GM06990 (cell line): ENCODE measurements around the gene TBCK.

Source experiments
- DNase-seq: peaks from one replicate; pipeline ENCODE4 v3.0.0-alpha.2; 2011; ENCODE audit not compliant: insufficient read length; ENCODE audit errors: extremely low read depth
- H3K27me3 ChIP-seq: replicated peaks from 2 replicates; pipeline ENCODE4 v1.6.0; 2011; ENCODE audit warnings: low read length; ENCODE audit not compliant: control insufficient read depth, insufficient read depth
- H3K36me3 ChIP-seq: 2 replicates; pipeline ENCODE4 v1.5.1; 2011; ENCODE audit warnings: low read length; ENCODE audit not compliant: control insufficient read depth, insufficient read depth
- H3K4me3 ChIP-seq: replicated peaks from 2 replicates; pipeline ENCODE4 v1.5.1; 2011; ENCODE audit warnings: low read depth, mild to moderate bottlenecking, control low read depth, low read length
- TF ChIP-seq, protein P1 (sequence below): IDR thresholded peaks from 2 replicates; pipeline ENCODE4 v1.5.1; 2011; ENCODE audit warnings: low read length, control low read depth, mild to moderate bottlenecking, inconsistent platforms; ENCODE audit not compliant: insufficient read depth, poor library complexity, severe bottlenecking

TBCK gene

DNA sequence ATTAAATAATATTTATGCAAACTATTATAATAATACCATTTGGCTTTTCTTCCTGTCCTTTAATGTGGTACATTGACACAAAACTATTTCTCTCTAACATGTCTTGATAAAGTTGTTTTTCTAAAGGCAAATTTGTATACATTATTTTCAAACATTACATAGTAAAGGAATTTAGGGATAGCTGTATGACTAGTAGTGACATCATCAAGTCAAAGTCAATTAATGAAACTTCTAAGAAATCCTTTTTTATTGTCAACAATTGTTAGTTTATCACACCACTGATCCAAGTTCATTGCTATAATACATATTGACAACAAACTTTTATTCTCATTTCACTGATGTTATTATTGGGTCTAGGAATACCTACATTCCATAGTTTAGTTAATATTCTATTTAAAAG is 68.4 kb downstream of the TBCK start:
- Histone ChIP-seq H3K27me3 (no peaks in the 10 kb centered on the region), H3K36me3 (no peaks in the 10 kb centered on the region; the same call in none of the 2 replicates), H3K4me3 (no peak overlapping the region)
- no peak for DNase-seq
- TF ChIP-seq, protein P1, sequence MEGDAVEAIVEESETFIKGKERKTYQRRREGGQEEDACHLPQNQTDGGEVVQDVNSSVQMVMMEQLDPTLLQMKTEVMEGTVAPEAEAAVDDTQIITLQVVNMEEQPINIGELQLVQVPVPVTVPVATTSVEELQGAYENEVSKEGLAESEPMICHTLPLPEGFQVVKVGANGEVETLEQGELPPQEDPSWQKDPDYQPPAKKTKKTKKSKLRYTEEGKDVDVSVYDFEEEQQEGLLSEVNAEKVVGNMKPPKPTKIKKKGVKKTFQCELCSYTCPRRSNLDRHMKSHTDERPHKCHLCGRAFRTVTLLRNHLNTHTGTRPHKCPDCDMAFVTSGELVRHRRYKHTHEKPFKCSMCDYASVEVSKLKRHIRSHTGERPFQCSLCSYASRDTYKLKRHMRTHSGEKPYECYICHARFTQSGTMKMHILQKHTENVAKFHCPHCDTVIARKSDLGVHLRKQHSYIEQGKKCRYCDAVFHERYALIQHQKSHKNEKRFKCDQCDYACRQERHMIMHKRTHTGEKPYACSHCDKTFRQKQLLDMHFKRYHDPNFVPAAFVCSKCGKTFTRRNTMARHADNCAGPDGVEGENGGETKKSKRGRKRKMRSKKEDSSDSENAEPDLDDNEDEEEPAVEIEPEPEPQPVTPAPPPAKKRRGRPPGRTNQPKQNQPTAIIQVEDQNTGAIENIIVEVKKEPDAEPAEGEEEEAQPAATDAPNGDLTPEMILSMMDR, result no peak

DNA sequence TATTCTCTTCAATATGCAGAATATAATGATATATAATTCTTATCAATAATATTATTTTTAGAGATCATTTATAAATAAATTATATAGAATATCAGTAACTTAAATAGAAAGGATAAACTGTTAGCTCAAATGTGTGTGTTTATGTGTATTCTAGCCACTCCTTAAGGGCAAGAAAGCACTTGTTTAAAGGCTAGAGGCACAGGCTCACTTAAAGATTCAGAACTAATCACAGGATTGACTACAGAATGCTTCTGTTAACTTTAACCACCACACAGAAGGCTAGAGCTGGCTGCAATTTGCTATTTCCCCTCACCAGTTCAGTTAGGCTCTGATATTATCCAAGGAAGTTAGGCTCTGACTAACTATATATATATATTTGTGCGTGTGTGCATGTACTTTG is 69.6 kb downstream of the TBCK start:
- Histone ChIP-seq H3K27me3 (no peaks in the 10 kb centered on the region), H3K4me3 (no peak overlapping the region), H3K36me3 (no peaks in the 10 kb centered on the region; the same call in none of the 2 replicates)
- no peak for DNase-seq
- TF ChIP-seq, protein P1, result no peak

- DNase-seq, result no peak
- Histone ChIP-seq H3K36me3 (no peaks in the 10 kb centered on the region; the same call in none of the 2 replicates), H3K27me3 (no peaks in the 10 kb centered on the region), H3K4me3 (no peak overlapping the region)
- TF ChIP-seq, protein P1, result no peak
Measured at GRCh38 chr4:106245176-106245575, 70.8 kb downstream of the TBCK start.

- DNase-seq, result no peak
- TF ChIP-seq, protein P1, result no peak
- no peaks in the 10 kb centered on the region; the same call in 1 of the 2 replicates for H3K36me3 ChIP-seq
- H3K27me3 ChIP-seq, result no peaks in the 10 kb centered on the region
- no peak overlapping the region for H3K4me3 ChIP-seq
Measured at GRCh38 chr4:106240699-106241098, 75.3 kb downstream of the TBCK start.

- no peak overlapping the region for H3K4me3 ChIP-seq
- no peak for DNase-seq
- no peaks in the 10 kb centered on the region for H3K36me3 ChIP-seq
- no peaks in the 10 kb centered on the region for H3K27me3 ChIP-seq
- TF ChIP-seq, protein P1, result peak; percentile 60
Measured at GRCh38 chr4:106238820-106239420, 77.1 kb downstream of the TBCK start.

DNA sequence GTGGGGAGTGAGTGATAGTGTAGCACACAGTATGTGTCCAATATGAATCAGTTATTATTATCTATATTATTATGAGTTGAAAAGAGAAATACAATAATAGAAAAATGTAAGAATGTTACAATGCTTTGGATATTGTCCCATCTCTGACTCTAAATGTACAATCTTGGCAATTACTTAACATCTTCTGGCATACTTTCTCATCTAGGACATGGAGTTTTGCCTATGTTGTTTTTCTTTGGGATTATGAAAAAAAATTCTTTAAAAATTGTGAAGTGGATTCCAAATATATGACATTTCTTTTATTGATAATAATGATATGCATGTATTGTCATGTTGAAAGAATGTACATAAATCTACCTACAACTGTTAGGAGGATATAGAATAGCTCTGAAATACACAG is 84.1 kb downstream of the TBCK start:
- Histone ChIP-seq H3K27me3 (no peaks in the 10 kb centered on the region), H3K36me3 (no peaks in the 10 kb centered on the region), H3K4me3 (no peak overlapping the region)
- DNase-seq, result no peak
- TF ChIP-seq, protein P1, result no peak
